ENCODE measurements around the gene PTCH1. TPM values are rescaled to one million over a fixed set of nuclear protein-coding genes. Genes with fewer than 3 reads are reported as not detected.

The PTCH1 gene
- total RNA-seq, 2 donors from 2014 or later = 27.5 to 108 TPM

- H3K4me3 ChIP-seq = no peak overlapping the region
- 71% methylated on average over 8 of the region's 8 CpGs for WGBS
- no peak for TF ChIP-seq CTCF (IDR thresholded peaks at IDR 0.05)
- TF ChIP-seq POLR2A (IDR thresholded peaks at IDR 0.05) = no peak
- no peak for TF ChIP-seq POLR2AphosphoS5 (IDR thresholded peaks at IDR 0.05)
- H3K4me1 ChIP-seq (replicated peaks) = peaks cover 3% of the 10 kb centered on the region
- intact Hi-C loops (cut with DNase I) = no loop called here
- H3K27ac ChIP-seq = no peak overlapping the region
- no peaks in the 10 kb centered on the region for H3K9me3 ChIP-seq
- no peaks in the 10 kb centered on the region for H3K36me3 ChIP-seq
- no peak for DNase-seq (ENCODE audit: low spot score)
- H3K27me3 ChIP-seq (replicated peaks; ENCODE audit: insufficient read depth) = no peaks in the 10 kb centered on the region
Measured at GRCh38 chr9:95491543-95492320, 25.0 kb downstream of the PTCH1 start.

GRCh38 chr9:95488954-95489353 lies 27.8 kb downstream of the PTCH1 start:
- no peak for TF ChIP-seq POLR2A (IDR thresholded peaks at IDR 0.05)
- TF ChIP-seq CTCF (IDR thresholded peaks at IDR 0.05) = no peak
- TF ChIP-seq POLR2AphosphoS5 (IDR thresholded peaks at IDR 0.05) = no peak
- DNase-seq (ENCODE audit: low spot score) = no peak
- Histone ChIP-seq H3K27me3 (replicated peaks; ENCODE audit: insufficient read depth) (no peaks in the 10 kb centered on the region), H3K9me3 (no peaks in the 10 kb centered on the region), H3K4me1 (replicated peaks) (peaks cover 7% of the 10 kb centered on the region), H3K27ac (no peak overlapping the region), H3K36me3 (no peaks in the 10 kb centered on the region), H3K4me3 (no peak overlapping the region)
- intact Hi-C loops (cut with DNase I) = no loop called here
- WGBS = 76% methylated on average over 5 of the region's 5 CpGs

- intact Hi-C loops (cut with DNase I) = no loop called here
- Histone ChIP-seq H3K27me3 (replicated peaks; ENCODE audit: insufficient read depth) (no peaks in the 10 kb centered on the region), H3K36me3 (no peaks in the 10 kb centered on the region), H3K27ac (peak overlapping the region; percentile 35 to 59), H3K9me3 (no peaks in the 10 kb centered on the region), H3K4me3 (no peak overlapping the region), H3K4me1 (replicated peaks) (peaks cover 7% of the 10 kb centered on the region)
- TF ChIP-seq CTCF (IDR thresholded peaks at IDR 0.05) = no peak
- no peak for TF ChIP-seq POLR2A (IDR thresholded peaks at IDR 0.05)
- peak; percentile 90 for TF ChIP-seq POLR2AphosphoS5 (IDR thresholded peaks at IDR 0.05)
- WGBS = 40% methylated on average over 5 of the region's 5 CpGs
- peak; percentile 88 for DNase-seq (ENCODE audit: low spot score)
Measured at GRCh38 chr9:95486318-95486717, 30.5 kb downstream of the PTCH1 start.

GRCh38 chr9:95484225-95484624 lies 32.5 kb downstream of the PTCH1 start:
- Histone ChIP-seq H3K36me3 (no peaks in the 10 kb centered on the region), H3K27ac (no peak overlapping the region), H3K9me3 (no peaks in the 10 kb centered on the region), H3K4me3 (no peak overlapping the region), H3K4me1 (replicated peaks) (peaks cover 7% of the 10 kb centered on the region), H3K27me3 (replicated peaks; ENCODE audit: insufficient read depth) (no peaks in the 10 kb centered on the region)
- no peak for DNase-seq (ENCODE audit: low spot score)
- TF ChIP-seq POLR2A (IDR thresholded peaks at IDR 0.05) (no peak), POLR2AphosphoS5 (IDR thresholded peaks at IDR 0.05) (peak; percentile 16)
- 41% methylated on average over 3 of the region's 3 CpGs for WGBS
- intact Hi-C loops (cut with DNase I) = no loop called here

GRCh38 chr9:95483431-95483830 lies 33.3 kb downstream of the PTCH1 start:
- intact Hi-C loops (cut with DNase I) = no loop called here
- Histone ChIP-seq H3K4me3 (no peak overlapping the region), H3K9me3 (no peaks in the 10 kb centered on the region), H3K27ac (no peak overlapping the region), H3K36me3 (no peaks in the 10 kb centered on the region), H3K4me1 (replicated peaks) (peaks cover 7% of the 10 kb centered on the region), H3K27me3 (replicated peaks; ENCODE audit: insufficient read depth) (no peaks in the 10 kb centered on the region)
- TF ChIP-seq CTCF (IDR thresholded peaks at IDR 0.05) = no peak
- no peak for TF ChIP-seq POLR2A (IDR thresholded peaks at IDR 0.05)
- TF ChIP-seq POLR2AphosphoS5 (IDR thresholded peaks at IDR 0.05) = no peak
- 94% methylated on average over 6 of the region's 6 CpGs for WGBS
- DNase-seq (ENCODE audit: low spot score) = no peak

Data from prostate gland (tissue), 2 donors.